IMR-90 (cell line): ENCODE results near the gene LIN7C.

ENCODE experiments used
- CHD1 ChIP-seq: IDR thresholded peaks from 2 replicates; pipeline ENCODE4 v1.6.1; 2012; ENCODE audit warnings: low read depth, low read length, improper control_type of control experiment
- FOS ChIP-seq: fragments of 150-350 bp; IDR thresholded peaks from 2 replicates; pipeline ENCODE4 v1.6.1; 2016; ENCODE audit warnings: low read depth, low read length
- POLR2A ChIP-seq: IDR thresholded peaks from 2 replicates; pipeline ENCODE4 v1.6.1; 2012; ENCODE audit warnings: mild to moderate bottlenecking, low read depth, low read length
- RAD21 ChIP-seq: IDR thresholded peaks from 2 replicates; pipeline ENCODE4 v1.6.1; 2012; ENCODE audit warnings: low read length, improper control_type of control experiment
- RFX5 ChIP-seq: IDR thresholded peaks from 2 replicates; pipeline ENCODE4 v1.8.0; 2012; ENCODE audit warnings: low read depth, mild to moderate bottlenecking, low read length, moderate library complexity
- SMC3 ChIP-seq: fragments of 150-350 bp; IDR thresholded peaks from 2 replicates; pipeline ENCODE4 v1.6.1; 2016; ENCODE audit warnings: low read depth, mild to moderate bottlenecking, antibody characterized with exemption, low read length, moderate library complexity
- TF ChIP-seq, protein P1 (sequence below): conservative IDR thresholded peaks from 2 replicates; pipeline ENCODE4 v1.5.1; 2012; ENCODE audit warnings: mild to moderate bottlenecking, low read depth, low read length, improper control_type of control experiment
- TF ChIP-seq, protein P2 (sequence below): fragments of 150-350 bp; IDR thresholded peaks from 2 replicates; pipeline ENCODE4 v1.6.1; 2016; ENCODE audit warnings: low read depth, mild to moderate bottlenecking, low read length, moderate library complexity, borderline replicate concordance

GRCh38 chr11:27447288-27448183 is 59.0 kb downstream of the LIN7C start:
- TF ChIP-seq, protein P1, sequence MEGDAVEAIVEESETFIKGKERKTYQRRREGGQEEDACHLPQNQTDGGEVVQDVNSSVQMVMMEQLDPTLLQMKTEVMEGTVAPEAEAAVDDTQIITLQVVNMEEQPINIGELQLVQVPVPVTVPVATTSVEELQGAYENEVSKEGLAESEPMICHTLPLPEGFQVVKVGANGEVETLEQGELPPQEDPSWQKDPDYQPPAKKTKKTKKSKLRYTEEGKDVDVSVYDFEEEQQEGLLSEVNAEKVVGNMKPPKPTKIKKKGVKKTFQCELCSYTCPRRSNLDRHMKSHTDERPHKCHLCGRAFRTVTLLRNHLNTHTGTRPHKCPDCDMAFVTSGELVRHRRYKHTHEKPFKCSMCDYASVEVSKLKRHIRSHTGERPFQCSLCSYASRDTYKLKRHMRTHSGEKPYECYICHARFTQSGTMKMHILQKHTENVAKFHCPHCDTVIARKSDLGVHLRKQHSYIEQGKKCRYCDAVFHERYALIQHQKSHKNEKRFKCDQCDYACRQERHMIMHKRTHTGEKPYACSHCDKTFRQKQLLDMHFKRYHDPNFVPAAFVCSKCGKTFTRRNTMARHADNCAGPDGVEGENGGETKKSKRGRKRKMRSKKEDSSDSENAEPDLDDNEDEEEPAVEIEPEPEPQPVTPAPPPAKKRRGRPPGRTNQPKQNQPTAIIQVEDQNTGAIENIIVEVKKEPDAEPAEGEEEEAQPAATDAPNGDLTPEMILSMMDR: no peak
- TF ChIP-seq POLR2A: no peak
- no peak for TF ChIP-seq RAD21
- no peak for TF ChIP-seq FOS
- no peak for TF ChIP-seq RFX5
- TF ChIP-seq CHD1: no peak
- TF ChIP-seq, protein P2, sequence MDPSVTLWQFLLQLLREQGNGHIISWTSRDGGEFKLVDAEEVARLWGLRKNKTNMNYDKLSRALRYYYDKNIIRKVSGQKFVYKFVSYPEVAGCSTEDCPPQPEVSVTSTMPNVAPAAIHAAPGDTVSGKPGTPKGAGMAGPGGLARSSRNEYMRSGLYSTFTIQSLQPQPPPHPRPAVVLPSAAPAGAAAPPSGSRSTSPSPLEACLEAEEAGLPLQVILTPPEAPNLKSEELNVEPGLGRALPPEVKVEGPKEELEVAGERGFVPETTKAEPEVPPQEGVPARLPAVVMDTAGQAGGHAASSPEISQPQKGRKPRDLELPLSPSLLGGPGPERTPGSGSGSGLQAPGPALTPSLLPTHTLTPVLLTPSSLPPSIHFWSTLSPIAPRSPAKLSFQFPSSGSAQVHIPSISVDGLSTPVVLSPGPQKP: no peak
- TF ChIP-seq SMC3: no peak
